ENCODE measurements around the gene KLHDC3. TPM values are rescaled to one million over a fixed set of nuclear protein-coding genes. Genes with fewer than 3 reads are reported as not detected.

KLHDC3 gene
- total and polyA plus RNA-seq, 9 donors, result 40.9 to 90.9 (median 62.8) TPM

DNA sequence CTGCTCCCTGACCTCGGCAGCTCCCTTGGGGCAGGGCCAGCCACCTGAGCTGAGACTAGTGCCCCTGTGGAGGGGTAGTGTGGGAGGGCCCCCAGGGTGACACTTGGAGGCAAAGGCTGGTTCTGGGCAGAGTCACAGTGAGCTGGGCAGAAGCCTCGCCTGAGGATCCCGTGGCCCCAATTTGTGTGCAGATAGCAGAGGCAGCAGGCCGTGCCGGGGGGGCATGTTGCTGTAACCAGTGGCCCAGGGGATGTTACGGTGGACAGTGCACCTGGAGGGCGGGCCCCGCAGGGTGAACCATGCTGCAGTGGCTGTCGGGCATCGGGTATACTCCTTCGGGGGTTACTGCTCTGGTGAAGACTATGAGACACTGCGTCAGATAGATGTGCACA lies 2.9 kb downstream of the KLHDC3 start:
- 80 to 83% (median 81%) methylated on average over 11 to 12 of the region's 12 CpGs for WGBS, 3 donors
- TF ChIP-seq, protein P1, sequence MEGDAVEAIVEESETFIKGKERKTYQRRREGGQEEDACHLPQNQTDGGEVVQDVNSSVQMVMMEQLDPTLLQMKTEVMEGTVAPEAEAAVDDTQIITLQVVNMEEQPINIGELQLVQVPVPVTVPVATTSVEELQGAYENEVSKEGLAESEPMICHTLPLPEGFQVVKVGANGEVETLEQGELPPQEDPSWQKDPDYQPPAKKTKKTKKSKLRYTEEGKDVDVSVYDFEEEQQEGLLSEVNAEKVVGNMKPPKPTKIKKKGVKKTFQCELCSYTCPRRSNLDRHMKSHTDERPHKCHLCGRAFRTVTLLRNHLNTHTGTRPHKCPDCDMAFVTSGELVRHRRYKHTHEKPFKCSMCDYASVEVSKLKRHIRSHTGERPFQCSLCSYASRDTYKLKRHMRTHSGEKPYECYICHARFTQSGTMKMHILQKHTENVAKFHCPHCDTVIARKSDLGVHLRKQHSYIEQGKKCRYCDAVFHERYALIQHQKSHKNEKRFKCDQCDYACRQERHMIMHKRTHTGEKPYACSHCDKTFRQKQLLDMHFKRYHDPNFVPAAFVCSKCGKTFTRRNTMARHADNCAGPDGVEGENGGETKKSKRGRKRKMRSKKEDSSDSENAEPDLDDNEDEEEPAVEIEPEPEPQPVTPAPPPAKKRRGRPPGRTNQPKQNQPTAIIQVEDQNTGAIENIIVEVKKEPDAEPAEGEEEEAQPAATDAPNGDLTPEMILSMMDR (IDR thresholded peaks at IDR 0.05), result no peak
- TF ChIP-seq POLR2A (IDR thresholded peaks at IDR 0.05), result no peak
- no peak for TF ChIP-seq EP300 (IDR thresholded peaks at IDR 0.05)
- intact Hi-C loops (cut with DNase I), result loop anchor here in 2 of 4 donors (10.0 kb wide), 1 partner anchor 112 kb away; no protein-coding TSS in a partner anchor
- DNase-seq, result no peak
- H3K27me3 ChIP-seq, result no peaks in the 10 kb centered on the region
- H3K4me3 ChIP-seq, result no peak overlapping the region
- H3K27ac ChIP-seq, result no peak overlapping the region
- no peaks in the 10 kb centered on the region for H3K9me3 ChIP-seq
- H3K4me1 ChIP-seq (ENCODE audit: insufficient read depth), result peaks cover 17% of the 10 kb centered on the region
- H3K36me3 ChIP-seq, result no peaks in the 10 kb centered on the region

DNA sequence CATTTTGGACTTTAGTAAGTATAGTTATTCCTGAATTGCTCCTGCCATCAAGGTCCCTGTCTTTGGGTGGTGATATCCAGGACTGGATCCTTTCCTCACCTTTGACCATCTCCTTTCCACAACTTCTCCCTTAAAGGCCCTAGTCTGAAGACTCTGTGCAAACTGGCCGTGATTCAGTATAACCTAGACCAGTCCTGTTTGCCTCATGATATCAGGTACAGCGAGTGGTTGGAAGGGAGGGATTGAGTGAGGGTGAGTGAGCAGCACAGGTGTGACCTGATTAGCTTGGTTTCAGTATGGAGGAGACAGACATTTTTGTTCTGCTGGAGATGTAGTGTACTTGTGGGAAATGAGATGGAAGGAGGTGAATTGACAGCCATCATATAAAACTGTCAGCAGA lies 5.1 kb downstream of the KLHDC3 start:
- DNase-seq, result no peak
- Histone ChIP-seq H3K27ac (no peak overlapping the region), H3K4me1 (ENCODE audit: insufficient read depth) (peaks cover 15% of the 10 kb centered on the region), H3K27me3 (no peaks in the 10 kb centered on the region), H3K9me3 (no peaks in the 10 kb centered on the region), H3K36me3 (no peaks in the 10 kb centered on the region), H3K4me3 (no peak overlapping the region)
- intact Hi-C loops (cut with DNase I), result loop anchor here in 2 of 4 donors (10.0 kb wide), 1 partner anchor 114 kb away; no protein-coding TSS in a partner anchor
- TF ChIP-seq POLR2A (IDR thresholded peaks at IDR 0.05) (no peak), EP300 (IDR thresholded peaks at IDR 0.05) (no peak)
- TF ChIP-seq, protein P1 (IDR thresholded peaks at IDR 0.05), result no peak
- WGBS, 3 donors, result 77 to 90% (median 81%) methylated on average over 2 of the region's 2 CpGs

DNA sequence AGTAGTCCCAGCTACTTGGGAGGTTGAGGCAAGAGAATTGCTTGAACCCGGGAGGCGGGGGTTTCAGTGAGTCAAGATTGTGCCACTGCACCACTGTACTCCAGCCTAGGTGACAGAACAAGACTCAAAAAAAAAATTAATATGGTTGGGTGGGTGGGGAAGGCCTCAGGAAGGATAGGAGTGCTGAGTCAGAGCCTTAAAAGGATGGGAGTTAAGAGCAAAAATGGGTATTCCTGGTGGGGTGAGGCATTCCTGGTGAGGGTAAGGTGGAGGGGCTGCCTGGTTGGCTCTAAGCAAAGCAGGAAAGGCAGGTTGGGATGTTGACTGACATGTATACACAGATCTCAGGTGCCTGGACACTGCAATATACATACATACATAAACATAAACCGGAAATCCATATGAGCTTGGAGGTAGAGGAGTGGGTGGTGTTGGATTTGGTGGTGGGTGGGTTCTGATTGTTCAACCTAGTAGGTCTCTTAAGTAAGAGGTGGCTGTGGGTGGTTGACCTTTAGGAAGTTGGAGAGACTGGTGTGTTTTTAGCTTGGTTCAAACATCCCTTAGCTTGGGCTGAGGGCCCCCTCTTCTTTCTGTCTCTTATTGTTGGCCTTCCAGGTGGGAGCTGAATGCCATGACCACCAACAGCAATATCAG lies 6.1 kb downstream of the KLHDC3 start:
- no peak for DNase-seq
- Histone ChIP-seq H3K27me3 (no peaks in the 10 kb centered on the region), H3K9me3 (no peaks in the 10 kb centered on the region), H3K27ac (no peak overlapping the region), H3K4me3 (no peak overlapping the region), H3K36me3 (no peaks in the 10 kb centered on the region), H3K4me1 (ENCODE audit: insufficient read depth) (peaks cover 13% of the 10 kb centered on the region)
- TF ChIP-seq, protein P1 (IDR thresholded peaks at IDR 0.05), result no peak
- TF ChIP-seq POLR2A (IDR thresholded peaks at IDR 0.05) (no peak), EP300 (IDR thresholded peaks at IDR 0.05) (no peak)
- intact Hi-C loops (cut with DNase I), result no loop called here
- 84 to 96% (median 88%) methylated on average over 3 of the region's 3 CpGs for WGBS, 3 donors

DNA sequence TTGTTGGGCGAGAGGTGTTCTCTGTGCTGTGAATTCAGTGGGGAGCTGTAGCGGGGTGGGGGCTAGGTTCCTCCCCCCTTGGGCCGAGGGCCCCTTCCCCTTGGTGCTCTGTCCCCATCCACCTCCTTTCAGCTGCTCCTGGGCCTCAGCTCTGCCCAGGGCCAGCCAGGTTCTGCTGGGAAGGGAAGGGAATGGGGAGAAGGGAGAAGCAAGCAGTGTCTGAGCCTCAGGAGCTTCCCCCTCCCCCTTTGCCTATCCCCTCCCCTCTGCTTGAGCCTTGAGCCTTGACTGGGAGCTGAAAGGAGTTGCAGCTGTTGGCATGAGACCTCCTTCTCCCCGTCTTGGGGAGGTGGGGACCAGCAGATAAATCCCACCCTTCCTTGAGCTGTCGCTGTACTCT lies 6.8 kb downstream of the KLHDC3 start:
- Histone ChIP-seq H3K4me3 (peak overlapping the region; percentile 85), H3K27ac (peak overlapping the region; percentile 75 to 84), H3K36me3 (no peaks in the 10 kb centered on the region), H3K9me3 (no peaks in the 10 kb centered on the region), H3K4me1 (ENCODE audit: insufficient read depth) (peaks cover 10% of the 10 kb centered on the region), H3K27me3 (no peaks in the 10 kb centered on the region)
- DNase-seq, result no peak
- WGBS, 3 donors, result 25 to 40% (median 31%) methylated on average over 5 of the region's 5 CpGs
- TF ChIP-seq POLR2A (IDR thresholded peaks at IDR 0.05), result no peak
- intact Hi-C loops (cut with DNase I), result no loop called here

All from ovary (tissue), 9 donors.